WTC11 (cell line): ENCODE results near the gene BRK1. TPM values are rescaled to one million over a fixed set of nuclear protein-coding genes. Genes with fewer than 3 reads are reported as not detected.

Experiments used
- ATAC-seq: fragments of 200-7000 bp; cut with Tn5 transposase; 2 replicates; pipeline ENCODE4 v1.10.0; 2021; ENCODE audit warnings: mild to moderate bottlenecking, moderate library complexity
- CTCF ChIA-PET: fragments of 300-600 bp; sonication (Branson Sonifier 250); formaldehyde crosslinking; loops from one replicate; lab custom pipeline; 2021; ENCODE audit warnings: antibody characterized with exemption; lab: Charles Lee
- POLR2A ChIA-PET: fragments of 350-600 bp; sonication (Branson Sonifier 250); formaldehyde crosslinking; loops from one replicate; lab custom pipeline; 2021; ENCODE audit warnings: antibody characterized with exemption; lab: Charles Lee
- DNase-seq: peaks from one replicate; pipeline ENCODE4 v3.0.0; 2021; ENCODE audit warnings: low spot score
- H3K27ac Mint-ChIP-seq: 2 replicates; pipeline ENCODE4 v1.8.0; 2021; ENCODE audit warnings: mixed read lengths
- H3K27me3 Mint-ChIP-seq: 2 replicates; pipeline ENCODE4 v1.8.0; 2021; ENCODE audit warnings: low read depth, mild to moderate bottlenecking, moderate library complexity, mixed read lengths
- H3K36me3 Mint-ChIP-seq: 2 replicates; pipeline ENCODE4 v1.8.0; 2021; ENCODE audit warnings: mixed read lengths
- H3K4me1 Mint-ChIP-seq: 2 replicates; pipeline ENCODE4 v1.8.0; 2022; ENCODE audit warnings: mixed read lengths
- H3K4me3 Mint-ChIP-seq: 2 replicates; pipeline ENCODE4 v1.8.0; 2021; ENCODE audit warnings: mild to moderate bottlenecking, moderate library complexity, mixed read lengths
- H3K9me3 Mint-ChIP-seq: 2 replicates; pipeline ENCODE4 v1.8.0; 2021; ENCODE audit warnings: mixed read lengths
- ATF2 ChIP-seq: sonication (generic); formaldehyde crosslinking; IDR thresholded peaks from 2 replicates; pipeline ENCODE4 v1.8.1; 2022; ENCODE audit warnings: low read depth, missing genetic modification reagents, borderline replicate concordance
- CREB1 ChIP-seq: sonication (generic); formaldehyde crosslinking; IDR thresholded peaks from 2 replicates; pipeline ENCODE4 v1.8.0; 2023; ENCODE audit warnings: mild to moderate bottlenecking, missing genetic modification reagents
- CREM ChIP-seq: sonication (generic); formaldehyde crosslinking; IDR thresholded peaks from 2 replicates; pipeline ENCODE4 v1.8.1; 2022; ENCODE audit warnings: mild to moderate bottlenecking, missing genetic modification reagents, moderate library complexity
- EMX1 ChIP-seq: fragments of 250-450 bp; sonication (Bioruptor Pico); IDR thresholded peaks from 2 replicates; pipeline ENCODE4 v1.8.0; 2021; ENCODE audit warnings: mild to moderate bottlenecking
- ESRRA ChIP-seq: sonication (generic); formaldehyde crosslinking; IDR thresholded peaks from 2 replicates; pipeline ENCODE4 v1.8.1; 2022; ENCODE audit warnings: mild to moderate bottlenecking, missing genetic modification reagents, borderline replicate concordance
- FOXP4 ChIP-seq: sonication (generic); formaldehyde crosslinking; IDR thresholded peaks from 2 replicates; pipeline ENCODE4 v1.8.0; 2022; ENCODE audit warnings: mild to moderate bottlenecking, missing genetic modification reagents
- GTF2I ChIP-seq: fragments of 250-450 bp; sonication (Bioruptor Pico); conservative IDR thresholded peaks from 2 replicates; pipeline ENCODE4 v1.4.0; 2021; ENCODE audit warnings: mild to moderate bottlenecking
- IRF2 ChIP-seq: sonication (generic); formaldehyde crosslinking; IDR thresholded peaks from 2 replicates; pipeline ENCODE4 v1.8.0; 2022; ENCODE audit warnings: low read depth, missing genetic modification reagents, borderline replicate concordance
- MAX ChIP-seq: sonication (generic); formaldehyde crosslinking; IDR thresholded peaks from 2 replicates; pipeline ENCODE4 v1.8.0; 2022; ENCODE audit warnings: mild to moderate bottlenecking, missing genetic modification reagents
- PREB ChIP-seq: sonication (generic); formaldehyde crosslinking; IDR thresholded peaks from 2 replicates; pipeline ENCODE4 v1.8.1; 2022; ENCODE audit warnings: mild to moderate bottlenecking, missing genetic modification reagents, moderate library complexity, borderline replicate concordance
- SMAD3 ChIP-seq: sonication (generic); formaldehyde crosslinking; IDR thresholded peaks from 2 replicates; pipeline ENCODE4 v1.8.0; 2022; ENCODE audit warnings: missing genetic modification reagents, mild to moderate bottlenecking, borderline replicate concordance
- SMAD4 ChIP-seq: sonication (generic); formaldehyde crosslinking; IDR thresholded peaks from 2 replicates; pipeline ENCODE4 v1.8.0; 2022; ENCODE audit warnings: mild to moderate bottlenecking, missing genetic modification reagents
- TCF7 ChIP-seq: sonication (generic); formaldehyde crosslinking; IDR thresholded peaks from 2 replicates; pipeline ENCODE4 v1.8.0; 2022; ENCODE audit warnings: mild to moderate bottlenecking, low read depth, missing genetic modification reagents, moderate library complexity
- TEAD1 ChIP-seq: sonication (generic); formaldehyde crosslinking; IDR thresholded peaks from 2 replicates; pipeline ENCODE4 v1.8.0; 2022; ENCODE audit warnings: mild to moderate bottlenecking, missing genetic modification reagents
- ZNF281 ChIP-seq: sonication (generic); formaldehyde crosslinking; IDR thresholded peaks from 2 replicates; pipeline ENCODE4 v1.8.0; 2023; ENCODE audit warnings: mild to moderate bottlenecking, missing genetic modification reagents
- ZSCAN18 ChIP-seq: fragments of 250-450 bp; sonication (Bioruptor Pico); IDR thresholded peaks from 2 replicates; pipeline ENCODE4 v2.1.2; 2022; ENCODE audit warnings: mild to moderate bottlenecking, moderate library complexity
- total RNA-seq: library from RNA; stranded (reverse); gene quantifications from 3 replicates; pipeline ENCODE4 v1.2.3, GENCODE V29; 2021

BRK1 gene
- total RNA-seq, 1 experiment from 2014 or later, result 107 TPM

GRCh38 chr3:10155658-10156057 lies 40.2 kb downstream of the BRK1 start:
- H3K9me3 Mint-ChIP-seq, result no peaks in the 10 kb centered on the region

More at GRCh38 chr3:10155658-10156057, 40.2 kb downstream of the BRK1 start:
- Mint-ChIP-seq H3K4me3 (no peak overlapping the region), H3K36me3 (peaks cover 19% of the 10 kb centered on the region)
- no peak for TF ChIP-seq SMAD4 (CRISPR knock-in tag)
- TF ChIP-seq ESRRA, result no peak
- TF ChIP-seq IRF2 (CRISPR knock-in tag), result no peak
- TF ChIP-seq SMAD3 (CRISPR knock-in tag), result no peak
- TF ChIP-seq GTF2I (CRISPR knock-in tag), result no peak
- TF ChIP-seq PREB (CRISPR knock-in tag), result no peak
- no peak for TF ChIP-seq ZSCAN18 (CRISPR knock-in tag)
- TF ChIP-seq EMX1 (CRISPR knock-in tag), result no peak
- TF ChIP-seq FOXP4 (CRISPR knock-in tag), result no peak
- no peak for TF ChIP-seq TCF7 (CRISPR knock-in tag)
- TF ChIP-seq ATF2, result no peak
- TF ChIP-seq MAX (CRISPR knock-in tag), result no peak
- no peak for TF ChIP-seq CREM (CRISPR knock-in tag)
- no peak for TF ChIP-seq ZNF281 (CRISPR knock-in tag)
- no peak for TF ChIP-seq TEAD1 (CRISPR knock-in tag)
- no peak for TF ChIP-seq CREB1 (CRISPR knock-in tag)
- TF ChIP-seq, all 79 proteins: peak for 0
- ChIA-PET POLR2A (no interaction called here), CTCF (no interaction called here)
- Mint-ChIP-seq H3K27me3 (no peaks in the 10 kb centered on the region), H3K4me1 (no peaks in the 10 kb centered on the region), H3K27ac (no peak overlapping the region; the same call in 1 of the 2 replicates)
- DNase-seq (no peak), ATAC-seq (no peak)
